ENCODE results near the gene CYB5R3.

GRCh38 chr22:42632096-42632495 lies 17.1 kb downstream of the CYB5R3 start:
- TF ChIP-seq CTCF (IDR thresholded peaks at IDR 0.05): 0 out of 2 replicates have a peak, but pooled peaks have one; percentile 5
- no peak for TF ChIP-seq ZFX (IDR thresholded peaks at IDR 0.05; ENCODE audit: borderline replicate concordance)

All from 22Rv1 (cell line).